NCI-H128 (cell line): ENCODE data around the gene ZNF823.
"Not testable (repeated sequence)": the region's sequence is repeated elsewhere in the genome, so short reads cannot be mapped to it uniquely, and the experiment has no call there.

Source experiments
- DNase-seq: peaks from one replicate; lab custom pipeline; 2025; ENCODE audit not compliant: unreplicated experiment; lab: John Stamatoyannopoulos, UW

ZNF823 gene

GRCh38 chr19:11738746-11739620 lies at the start of gene ZNF823:
Gene ZNF823, minus strand, starts transcription at chr19:11738946. Its CDS starts 127 bp downstream, at chr19:11738819.
- peak; percentile 98 for DNase-seq

GRCh38 chr19:11787536-11787935 lies 48.8 kb upstream of the ZNF823 start:
- no peak for DNase-seq

DNA sequence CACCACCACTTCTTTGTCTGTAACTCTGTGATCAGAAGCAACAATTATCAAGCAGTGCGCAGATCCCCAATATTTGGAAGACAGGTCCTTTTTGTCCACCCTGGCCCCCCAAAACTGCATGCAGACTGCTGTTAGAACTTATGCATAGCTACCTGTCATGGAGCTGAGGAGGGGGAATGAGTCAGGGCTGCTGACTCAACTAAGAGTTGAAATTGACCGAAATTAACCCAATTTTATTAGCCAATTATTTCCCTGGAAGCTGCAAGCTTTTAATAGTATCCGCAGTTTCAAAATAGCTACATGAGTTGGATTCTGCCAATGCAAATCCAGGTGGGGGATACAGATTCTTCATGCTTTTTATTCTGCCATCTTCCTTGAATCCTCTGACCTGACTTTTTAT lies 45.6 kb upstream of the ZNF823 start:
- DNase-seq = no peak

DNA sequence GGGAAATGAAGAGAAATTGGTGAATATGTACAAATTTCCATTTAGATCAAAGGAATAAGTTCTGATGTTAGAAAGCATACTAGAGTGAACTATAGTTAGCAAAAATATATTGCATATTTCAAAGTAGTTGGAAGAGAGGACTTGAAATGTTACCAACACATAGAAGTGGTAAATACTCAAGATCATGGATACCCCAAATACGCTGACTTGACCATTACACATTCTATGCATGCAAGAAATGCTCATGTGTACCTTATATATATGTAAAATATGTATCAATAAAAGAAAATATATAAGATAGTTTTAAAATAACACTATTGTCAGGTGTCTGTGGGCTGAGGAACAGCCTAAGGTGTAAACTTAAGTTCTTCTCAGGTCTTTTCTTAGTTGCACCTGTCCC lies 45.0 kb upstream of the ZNF823 start:
- DNase-seq = no peak

GRCh38 chr19:11781295-11782057 lies 42.7 kb upstream of the ZNF823 start:
- no peak for DNase-seq

DNA sequence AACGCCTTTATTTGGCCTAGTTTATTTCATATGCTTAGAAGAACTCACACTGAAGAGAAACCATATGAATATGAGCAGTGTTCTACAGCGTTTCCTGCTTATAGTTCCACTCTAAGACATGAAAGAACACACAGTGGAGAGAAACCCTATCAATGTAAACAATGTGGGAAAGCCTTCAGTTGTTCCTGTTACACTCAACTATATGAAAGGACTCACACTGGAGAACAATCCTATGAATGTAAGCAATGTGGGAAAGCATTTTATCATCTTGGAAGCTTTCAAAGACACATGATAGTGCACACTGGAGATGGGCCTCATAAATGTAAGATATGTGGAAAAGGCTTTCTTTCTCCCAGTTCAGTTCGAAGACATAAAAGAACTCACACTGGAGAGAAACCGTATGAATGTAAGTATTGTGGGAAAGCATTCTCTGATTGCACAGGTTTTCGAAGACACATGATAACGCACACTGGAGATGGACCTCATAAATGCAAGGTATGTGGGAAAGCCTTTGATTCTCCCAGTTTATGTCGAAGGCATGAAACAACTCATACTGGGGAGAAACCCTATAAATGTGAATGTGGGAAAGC lies 41.8 kb upstream of the ZNF823 start:
- no peak for DNase-seq

DNA sequence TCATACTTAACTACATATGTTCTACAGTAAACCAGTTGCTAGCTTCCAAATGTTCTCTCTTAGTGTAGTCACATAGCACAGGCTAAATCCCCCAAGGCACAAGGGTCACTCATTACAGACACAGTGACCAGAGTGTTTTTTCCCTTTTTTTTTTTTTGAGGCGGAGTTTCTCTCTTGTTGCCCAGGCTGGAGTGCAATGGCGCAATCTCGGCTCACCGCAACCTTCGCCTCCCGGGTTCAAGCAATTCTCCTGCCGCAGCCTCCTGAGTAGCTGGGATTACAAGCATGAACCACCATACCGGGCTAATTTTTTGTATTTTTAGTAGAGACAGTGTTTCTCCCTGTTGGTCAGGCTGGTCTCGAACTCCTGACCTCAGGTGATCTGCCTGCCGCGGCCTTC lies 37.9 kb upstream of the ZNF823 start:
- DNase-seq = not testable (repeated sequence)

- not testable (repeated sequence) for DNase-seq
Measured at GRCh38 chr19:11771520-11771919, 32.8 kb upstream of the ZNF823 start.

- no peak for DNase-seq
Measured at GRCh38 chr19:11769995-11770394, 31.2 kb upstream of the ZNF823 start.

GRCh38 chr19:11767633-11768133 lies 28.9 kb upstream of the ZNF823 start:
- DNase-seq = no peak

- DNase-seq = peak; percentile 89
Measured at GRCh38 chr19:11766597-11767591, 28.1 kb upstream of the ZNF823 start, which contains the start of gene ZNF441. Gene ZNF441, plus strand, starts transcription at chr19:11767000. Its CDS starts 194 bp downstream, at chr19:11767194.

DNA sequence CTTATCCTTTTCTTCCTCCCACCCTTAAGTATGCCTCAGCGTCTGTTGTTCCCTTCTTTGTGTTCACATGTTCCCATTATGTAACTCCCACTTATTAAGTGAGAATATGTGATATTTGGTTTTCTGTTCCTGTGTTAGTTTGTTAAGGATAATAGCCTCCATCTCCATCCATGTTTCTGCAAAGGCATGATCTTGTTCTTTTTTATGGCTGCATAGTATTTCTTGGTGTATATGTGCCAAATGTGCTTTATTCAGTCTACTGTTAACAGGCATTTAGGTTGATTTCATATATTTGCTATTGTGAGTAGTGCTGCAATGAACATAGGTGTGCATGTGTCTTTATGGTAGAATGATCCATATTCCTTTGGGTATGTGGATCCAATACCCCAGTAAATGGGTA lies 24.9 kb upstream of the ZNF823 start:
- DNase-seq = no peak

DNA sequence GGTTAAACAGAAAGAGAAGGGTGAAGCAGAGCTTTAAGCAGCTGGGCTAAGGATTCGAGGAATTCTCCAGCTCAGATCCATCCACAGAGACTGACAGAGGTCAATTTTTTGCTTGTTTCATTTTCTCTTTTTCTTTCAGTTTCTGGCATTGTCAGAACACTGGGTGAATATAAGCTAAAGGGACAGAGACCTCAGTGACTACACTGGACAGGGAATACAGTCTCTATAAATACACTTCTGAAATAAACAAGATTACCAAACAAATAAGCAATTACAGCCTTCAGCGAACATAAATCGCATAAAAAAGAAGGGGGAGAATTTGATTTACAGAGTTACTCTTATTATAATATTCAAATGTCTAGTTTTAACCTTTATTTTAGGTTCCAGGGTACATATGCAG lies 24.4 kb upstream of the ZNF823 start:
- no peak for DNase-seq

GRCh38 chr19:11759805-11760204 lies 21.1 kb upstream of the ZNF823 start:
- no peak for DNase-seq

- no peak for DNase-seq
Measured at GRCh38 chr19:11756965-11757364, 18.2 kb upstream of the ZNF823 start.

DNA sequence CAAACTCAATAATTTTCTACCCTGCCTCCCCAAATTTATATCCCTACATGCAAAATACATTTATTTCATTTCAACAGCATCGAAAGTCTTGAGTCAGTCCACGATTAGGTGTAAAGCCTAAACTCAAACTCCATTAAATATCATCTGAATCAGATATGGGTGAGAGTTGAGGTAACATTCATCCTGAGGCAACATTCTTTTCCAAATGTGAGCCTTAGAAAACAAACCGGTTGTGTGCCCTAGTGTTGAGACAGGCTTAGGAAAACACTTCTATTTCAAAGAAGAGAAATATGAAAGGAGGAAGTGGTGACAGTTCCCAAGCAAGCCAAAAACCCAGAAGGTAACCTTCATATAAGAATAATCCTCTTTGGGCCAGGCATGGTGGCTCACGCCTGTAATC lies 15.9 kb upstream of the ZNF823 start:
- DNase-seq = no peak

GRCh38 chr19:11752244-11752736 lies 13.5 kb upstream of the ZNF823 start:
- no peak for DNase-seq

- no peak for DNase-seq
Measured at GRCh38 chr19:11749751-11750150, 11.0 kb upstream of the ZNF823 start.

DNA sequence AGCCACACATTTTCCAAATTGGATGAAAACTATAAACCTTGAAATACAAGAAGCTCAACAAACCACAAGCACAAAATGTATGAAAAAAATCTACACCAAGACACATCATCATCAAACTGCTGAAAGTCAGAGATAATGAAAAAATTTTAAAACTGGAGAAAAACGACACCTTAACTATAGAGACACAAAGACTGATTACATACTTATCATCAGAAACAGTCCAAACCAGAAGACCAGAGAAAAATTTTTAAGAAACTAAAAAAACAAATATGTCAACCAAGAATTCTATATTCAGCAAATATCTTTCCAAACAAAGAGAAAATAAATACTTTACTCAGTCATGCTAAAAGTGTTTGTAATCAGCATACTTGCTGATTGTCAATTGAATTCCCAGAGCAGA lies 8.5 kb upstream of the ZNF823 start:
- no peak for DNase-seq

DNA sequence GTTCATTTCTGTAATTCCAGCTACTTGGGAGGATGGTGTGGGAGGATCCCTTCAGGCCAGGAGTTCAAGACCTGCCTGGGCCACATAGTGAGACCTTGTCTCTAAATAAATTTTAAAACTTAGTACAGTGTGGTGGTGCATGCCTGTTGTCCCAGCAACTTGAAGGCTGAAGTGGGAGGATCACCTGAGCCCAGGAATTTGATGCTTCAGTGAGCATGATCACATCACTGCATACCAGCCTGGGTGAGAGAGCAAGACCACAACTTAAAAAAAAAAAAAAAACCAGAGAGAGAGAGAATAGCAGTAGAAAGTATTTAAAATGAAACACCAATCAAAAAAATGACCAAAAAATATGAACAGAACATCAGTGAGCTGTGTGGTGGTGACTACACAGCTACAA lies 7.1 kb upstream of the ZNF823 start:
- DNase-seq = no peak
